GM12872 (cell line): ENCODE results near the gene ARHGAP44.

ENCODE experiments used
- TF ChIP-seq, protein P1 (sequence below): IDR thresholded peaks from 3 replicates; pipeline ENCODE4 v1.5.1; 2011; ENCODE audit warnings: low read depth, mild to moderate bottlenecking, low read length, moderate library complexity; ENCODE audit not compliant: insufficient read depth

ARHGAP44 gene

DNA sequence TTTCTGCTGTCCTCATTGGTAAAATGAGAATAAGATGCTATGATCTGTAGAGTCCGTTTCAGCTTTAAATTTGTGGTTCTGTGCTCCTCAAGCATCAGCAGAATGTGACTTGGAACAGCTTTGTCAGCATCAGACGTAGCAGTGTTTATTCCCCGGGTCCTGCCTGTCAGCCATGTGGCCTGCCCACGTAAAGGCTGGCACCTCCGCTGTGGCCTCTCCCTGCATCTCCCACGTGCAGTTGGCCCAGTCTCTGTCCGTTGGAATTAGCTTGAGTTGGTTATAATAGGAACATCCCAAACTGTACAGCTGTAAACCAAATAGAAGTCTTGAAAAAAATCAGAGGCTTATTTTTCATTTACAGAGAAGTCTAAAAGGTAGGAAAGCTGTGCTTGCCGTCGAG is 61.7 kb downstream of the ARHGAP44 start:
- TF ChIP-seq, protein P1, sequence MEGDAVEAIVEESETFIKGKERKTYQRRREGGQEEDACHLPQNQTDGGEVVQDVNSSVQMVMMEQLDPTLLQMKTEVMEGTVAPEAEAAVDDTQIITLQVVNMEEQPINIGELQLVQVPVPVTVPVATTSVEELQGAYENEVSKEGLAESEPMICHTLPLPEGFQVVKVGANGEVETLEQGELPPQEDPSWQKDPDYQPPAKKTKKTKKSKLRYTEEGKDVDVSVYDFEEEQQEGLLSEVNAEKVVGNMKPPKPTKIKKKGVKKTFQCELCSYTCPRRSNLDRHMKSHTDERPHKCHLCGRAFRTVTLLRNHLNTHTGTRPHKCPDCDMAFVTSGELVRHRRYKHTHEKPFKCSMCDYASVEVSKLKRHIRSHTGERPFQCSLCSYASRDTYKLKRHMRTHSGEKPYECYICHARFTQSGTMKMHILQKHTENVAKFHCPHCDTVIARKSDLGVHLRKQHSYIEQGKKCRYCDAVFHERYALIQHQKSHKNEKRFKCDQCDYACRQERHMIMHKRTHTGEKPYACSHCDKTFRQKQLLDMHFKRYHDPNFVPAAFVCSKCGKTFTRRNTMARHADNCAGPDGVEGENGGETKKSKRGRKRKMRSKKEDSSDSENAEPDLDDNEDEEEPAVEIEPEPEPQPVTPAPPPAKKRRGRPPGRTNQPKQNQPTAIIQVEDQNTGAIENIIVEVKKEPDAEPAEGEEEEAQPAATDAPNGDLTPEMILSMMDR = no peak

DNA sequence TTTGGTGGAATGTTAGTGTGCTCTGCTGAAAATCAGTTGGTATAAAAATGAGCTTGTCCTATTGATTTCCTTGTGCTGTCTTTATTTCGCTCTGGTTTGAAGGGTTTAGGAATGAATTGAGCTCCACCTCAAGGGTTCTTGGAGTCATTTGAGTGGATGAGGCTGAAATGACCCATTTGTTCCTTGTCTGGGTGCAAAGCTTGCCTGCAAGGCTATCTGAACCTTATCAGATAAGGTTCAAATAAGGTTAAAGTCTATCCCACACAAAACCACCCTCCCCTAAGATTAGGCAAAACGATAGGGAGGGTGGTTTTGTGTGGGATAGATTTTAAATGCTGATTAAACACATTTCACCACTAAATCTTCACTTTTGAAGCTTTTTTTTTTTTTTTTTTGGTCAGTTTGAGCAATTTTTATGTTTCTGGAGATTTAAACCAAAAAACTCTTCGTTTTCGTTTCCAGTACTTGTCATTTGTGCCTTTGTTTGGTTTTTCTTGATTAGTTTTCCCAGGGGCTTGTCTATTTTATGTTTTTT is 62.7 kb downstream of the ARHGAP44 start:
- TF ChIP-seq, protein P1 = no peak

DNA sequence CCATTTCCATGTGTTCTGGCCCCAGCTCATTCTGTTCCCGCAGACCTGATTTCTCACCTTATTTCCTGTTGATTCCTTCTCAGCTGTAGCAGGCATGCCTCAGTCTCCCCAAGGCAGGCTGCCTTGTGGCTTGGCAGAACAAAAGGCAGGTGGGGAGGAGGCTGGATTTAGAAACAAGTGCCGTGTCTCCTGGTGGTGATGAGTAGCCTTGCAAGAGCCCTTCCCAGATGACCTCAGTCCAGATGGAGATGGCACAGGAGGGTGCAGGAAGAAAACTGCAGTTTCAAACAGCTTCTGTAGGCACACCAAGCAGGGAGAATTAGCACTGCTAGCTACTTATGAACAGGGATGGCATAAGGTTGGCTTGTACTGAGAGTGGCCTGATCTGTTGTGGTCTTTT is 64.6 kb downstream of the ARHGAP44 start:
- TF ChIP-seq, protein P1 = no peak

DNA sequence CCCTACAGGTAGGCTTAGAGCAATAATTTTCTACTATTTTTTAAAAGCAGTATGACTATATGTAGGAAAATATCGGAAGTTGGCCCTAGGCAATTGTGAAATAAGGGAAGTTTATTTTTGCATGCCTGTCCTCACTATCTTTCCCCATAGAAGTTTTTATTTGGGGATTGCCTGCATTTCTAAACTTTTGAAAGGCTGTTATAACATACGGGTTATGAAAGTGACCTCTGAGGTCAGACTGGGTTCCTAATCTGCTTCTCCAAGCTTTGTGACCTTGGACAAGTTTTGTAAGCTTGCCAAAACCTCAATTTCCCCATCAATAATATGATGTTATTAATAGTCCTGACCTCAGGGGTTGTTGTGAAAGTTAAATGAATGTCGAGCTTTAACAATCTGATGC is 67.1 kb downstream of the ARHGAP44 start:
- TF ChIP-seq, protein P1 = no peak

DNA sequence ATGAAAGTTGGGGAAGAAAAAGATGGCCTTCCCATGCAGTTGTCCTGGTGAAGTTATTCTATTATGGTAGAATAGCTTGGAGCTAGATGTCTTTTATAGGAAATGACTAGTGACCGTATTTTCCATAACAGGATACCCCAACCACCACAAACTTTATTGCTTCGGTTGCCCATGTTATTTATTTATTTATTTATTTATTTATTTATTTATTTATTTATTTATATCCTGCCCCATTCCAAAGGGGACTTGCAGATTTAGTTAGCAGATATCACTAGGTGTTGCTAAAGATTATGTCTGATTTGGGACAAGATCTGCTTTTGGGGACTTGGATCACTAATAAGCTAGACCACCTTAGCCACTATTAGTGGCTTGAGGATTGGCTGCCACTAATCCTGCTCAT is 68.3 kb downstream of the ARHGAP44 start:
- TF ChIP-seq, protein P1 = no peak

DNA sequence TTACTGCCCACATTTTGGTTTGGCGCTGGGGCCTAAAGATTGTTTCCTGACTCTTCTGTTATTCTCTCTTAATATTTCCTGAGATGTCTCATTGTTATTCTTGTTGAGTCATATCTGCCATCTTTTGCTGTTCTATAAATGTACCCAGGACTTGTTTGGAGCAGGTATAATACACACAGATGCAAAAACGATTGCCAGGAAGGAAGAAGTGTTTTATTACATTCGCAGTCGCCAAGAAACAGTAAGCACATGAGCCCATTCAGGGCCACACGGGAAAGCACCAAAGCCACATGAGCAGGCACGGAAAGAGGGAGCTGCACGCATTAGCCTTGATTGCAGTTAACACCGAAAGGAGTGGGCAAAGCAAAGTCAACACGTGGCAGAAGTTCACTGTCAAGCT is 70.2 kb downstream of the ARHGAP44 start:
- TF ChIP-seq, protein P1 = no peak

DNA sequence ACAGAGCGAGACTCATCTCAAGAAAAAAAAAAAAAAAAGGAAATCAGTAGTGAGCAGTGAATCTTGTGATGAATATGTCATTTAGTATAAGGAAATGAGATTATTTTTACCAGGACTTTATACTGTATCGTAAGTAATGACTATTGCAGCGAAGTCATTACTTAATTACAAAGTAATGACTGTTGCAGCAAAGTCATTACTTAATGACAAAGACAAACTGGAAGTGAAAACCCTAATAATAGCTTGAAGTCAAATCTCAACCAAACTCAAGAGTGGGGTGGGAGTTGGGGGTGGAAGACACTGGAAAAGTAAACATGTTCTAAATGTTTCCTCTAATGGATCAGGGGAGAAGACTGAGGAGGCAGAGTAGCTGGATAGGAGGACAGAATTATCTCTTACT is 76.5 kb downstream of the ARHGAP44 start:
- TF ChIP-seq, protein P1 = no peak
